HG02981 (cell line): Measurements from ENCODE around the gene OR2L8.

Source experiments
- ATAC-seq: cut with Tn5 transposase; IDR thresholded peaks from one replicate; pipeline ENCODE4 v1.9.1; 2021; ENCODE audit warnings: mild to moderate bottlenecking, moderate library complexity; ENCODE audit not compliant: unreplicated experiment

The OR2L8 gene

GRCh38 chr1:247966532-247967204 is 18.0 kb downstream of the OR2L8 start:
- ATAC-seq, result peak; percentile 73

GRCh38 chr1:247992986-247993385 is 44.3 kb downstream of the OR2L8 start:
- ATAC-seq, result no peak

- no peak for ATAC-seq
Measured at GRCh38 chr1:247998811-247999210, 50.2 kb downstream of the OR2L8 start.
